HepG2 (cell line): ENCODE results near the gene NRGN. TPM values are rescaled to one million over a fixed set of nuclear protein-coding genes. Genes with fewer than 3 reads are reported as not detected.

Experiments
- ATAC-seq: fragments of 200-7000 bp; cut with Tn5 transposase; 3 replicates; pipeline ENCODE4 v1.9.1; 2020; ENCODE audit warnings: mild to moderate bottlenecking, moderate library complexity
- BruUV-seq: library from RNA; stranded (reverse); fragments of 400-500 nt; replicated peaks from 2 replicates; lab custom pipeline; 2021; lab: Mats Ljungman, UMichigan
- CTCF ChIA-PET: fragments of 300-600 bp; formaldehyde crosslinking; extraction: SDS; loops from one replicate; lab custom pipeline; 2021; ENCODE audit warnings: low total read pairs, inconsistent platforms, low intra/inter-chr PET ratio; lab: Yijun Ruan, JAX
- POLR2A ChIA-PET: fragments of 350-600 bp; sonication (Branson Sonifier 250); formaldehyde crosslinking; loops from one replicate; lab custom pipeline; 2020; ENCODE audit warnings: antibody characterized with exemption, inconsistent platforms; lab: Yijun Ruan, JAX
- DNase-seq: peaks from one replicate; pipeline ENCODE4 v3.0.0-alpha.2; 2015; ENCODE audit warnings: low spot score
- FAIRE-seq: peaks from 3 replicates; lab custom pipeline; 2011; peaks lifted over from hg19 to GRCh38; lab: Jason Lieb, UNC
- H2AFZ ChIP-seq: one replicate; pipeline ENCODE4 v1.6.1; 2011; ENCODE audit warnings: low read length, inconsistent platforms
- H3K27ac ChIP-seq: fragments of 300-600 bp; 3 replicates; pipeline ENCODE4 v1.8.0; 2011; ENCODE audit warnings: mixed run types, mild to moderate bottlenecking, mixed read lengths, low read length, inconsistent platforms; ENCODE audit not compliant: insufficient read depth; ENCODE audit errors: extremely low read length
- H3K27me3 ChIP-seq, 2 experiments: fragments of 200-600 bp in 1 of 2; 2 replicates in 1 of 2; 3 replicates in 1 of 2; pipeline versions ENCODE4 v1.6.0 to v1.8.0; 2011; ENCODE audit warnings: low read length in 2 of 2, mild to moderate bottlenecking in 2 of 2, moderate library complexity in 2 of 2, inconsistent platforms in 1 of 2; ENCODE audit not compliant: insufficient read depth in 2 of 2, control insufficient read depth in 1 of 2
- H3K36me3 ChIP-seq, 2 experiments: fragments of 200-600 bp in 1 of 2; replicated peaks in 1 of 2; 2 replicates in 1 of 2; 3 replicates in 1 of 2; pipeline versions ENCODE4 v1.5.1 to v1.8.0; 2011; ENCODE audit warnings: low read length in 2 of 2, inconsistent platforms in 1 of 2; ENCODE audit not compliant: insufficient read depth in 2 of 2, control insufficient read depth in 1 of 2
- H3K4me1 ChIP-seq: 2 replicates; pipeline ENCODE4 v1.5.1; 2012; ENCODE audit warnings: low read length, inconsistent platforms; ENCODE audit not compliant: insufficient read depth
- H3K4me2 ChIP-seq: 2 replicates; pipeline ENCODE4 v1.6.0; 2011; ENCODE audit warnings: low read depth, low read length, inconsistent platforms
- H3K4me3 ChIP-seq, 3 experiments: fragments of 200-600 bp in 1 of 3; sonication (generic), shearing (Covaris generic) in 1 of 3; replicated peaks in 1 of 3; 2 replicates each; pipeline ENCODE4 v1.5.1; 2011 to 2016; ENCODE audit warnings: low read length in 3 of 3, inconsistent platforms in 2 of 3, low read depth in 2 of 3, mild to moderate bottlenecking in 2 of 3, control low read depth in 1 of 3, mixed read lengths in 1 of 3; ENCODE audit not compliant: insufficient read depth in 1 of 3
- H3K79me2 ChIP-seq: one replicate; pipeline ENCODE4 v1.6.1; 2011; ENCODE audit warnings: low read length, inconsistent platforms; ENCODE audit not compliant: insufficient read depth
- H3K9ac ChIP-seq: 2 replicates; pipeline ENCODE4 v1.6.0; 2011; ENCODE audit warnings: mild to moderate bottlenecking, low read depth, low read length, inconsistent platforms; ENCODE audit not compliant: insufficient read depth
- H3K9me3 ChIP-seq: 2 replicates; pipeline ENCODE4 v1.5.1; 2012; ENCODE audit warnings: mild to moderate bottlenecking, low read length
- H4K20me1 ChIP-seq: 2 replicates; pipeline ENCODE4 v1.6.0; 2011; ENCODE audit warnings: inconsistent platforms, mild to moderate bottlenecking, low read length, moderate library complexity; ENCODE audit not compliant: insufficient read depth
- ATAD3A ChIP-seq: sonication (generic); formaldehyde crosslinking; IDR thresholded peaks from 2 replicates; pipeline ENCODE4 v1.4.0; 2020; ENCODE audit warnings: missing genetic modification reagents
- BHLHE40 ChIP-seq: IDR thresholded peaks from 2 replicates; pipeline ENCODE4 v1.6.1; 2011; ENCODE audit warnings: low read length, improper control_type of control experiment
- EHMT2 ChIP-seq: fragments of 200-600 bp; sonication (generic); IDR thresholded peaks from 2 replicates; pipeline ENCODE4 v1.7.0; 2017; ENCODE audit warnings: antibody characterized with exemption, low read depth, low read length, borderline replicate concordance
- GABPA ChIP-seq, 2 experiments: IDR thresholded peaks; 2 replicates each; pipeline ENCODE4 v1.6.1; 2011 to 2016; ENCODE audit warnings: low read depth in 2 of 2, low read length in 1 of 2, missing biosample characterization in 1 of 2, missing genetic modification characterization in 1 of 2
- PAWR ChIP-seq: sonication (generic); formaldehyde crosslinking; IDR thresholded peaks from 2 replicates; pipeline ENCODE4 v1.4.0; 2020; ENCODE audit warnings: missing genetic modification reagents, mild to moderate bottlenecking, borderline replicate concordance
- REPIN1 ChIP-seq: sonication (generic); formaldehyde crosslinking; IDR thresholded peaks from 2 replicates; pipeline ENCODE4 v1.8.0; 2022; ENCODE audit warnings: missing genetic modification reagents, low read depth, mild to moderate bottlenecking, borderline replicate concordance
- TBX2 ChIP-seq: sonication (generic); formaldehyde crosslinking; IDR thresholded peaks from 2 replicates; pipeline ENCODE4 v1.5.0; 2020; ENCODE audit warnings: missing genetic modification reagents, mild to moderate bottlenecking, borderline replicate concordance
- WGBS: methylation state at CpG from one replicate; pipeline ENCODE4 v1.1.6; 2017; ENCODE audit warnings: low lambda C conversion rate; 5-methylcytosine and 5-hydroxymethylcytosine counted together
- in situ Hi-C: cut with HindIII; loops from 2 replicates; pipeline ENCODE4 v1.10.0; 2017; ENCODE audit warnings: low pct_unique_long_range_greater_than_20kb; ENCODE audit not compliant: extremely low pct_ligation_motif_present
- intact Hi-C: fragments of 100-400 bp; cut with micrococcal nuclease; formaldehyde crosslinking; loops from one replicate; pipeline ENCODE4 v1.10.0; 2022; ENCODE audit not compliant: unreplicated experiment
- polyA plus RNA-seq, 8 experiments: library from polyadenylated mRNA; depleted of rRNA in 3 of 8; stranded (reverse) in 7 of 8; unstranded in 1 of 8; fragments of >200 nt; fragmentation: Illumina TruSeq in 4 of 8; extraction: Trizol in 4 of 8; gene quantifications; 2 replicates each; pipeline versions ENCODE4 v1.2.1 to v1.2.3, GENCODE V29; 2011 to 2016; ENCODE audit warnings: low read depth in 4 of 8, missing spikeins in 1 of 8, mixed read lengths in 1 of 8; ENCODE audit not compliant: insufficient read depth in 1 of 8
- total RNA-seq, 5 experiments: library from RNA; depleted of rRNA; stranded (reverse); fragments of >200 nt; fragmentation: Illumina TruSeq; extraction: Trizol; gene quantifications; 2 replicates each; pipeline ENCODE4 v1.2.3, GENCODE V29; 2016; ENCODE audit warnings: low read depth in 1 of 5
- TF ChIP-seq, protein P1 (sequence below), 2 experiments: sonication (generic) in 1 of 2; formaldehyde crosslinking in 1 of 2; IDR thresholded peaks; 2 replicates each; pipeline versions ENCODE4 v1.4.0 to v1.6.1; 2018 to 2020; ENCODE audit warnings: missing genetic modification reagents in 2 of 2, borderline replicate concordance in 1 of 2, low read depth in 1 of 2, mild to moderate bottlenecking in 1 of 2, missing biosample characterization in 1 of 2
- TF ChIP-seq, protein P2 (sequence below): sonication (generic); formaldehyde crosslinking; IDR thresholded peaks from 2 replicates; pipeline ENCODE4 v1.5.1; 2020; ENCODE audit warnings: mild to moderate bottlenecking, missing genetic modification reagents

NRGN gene
- total and polyA plus RNA-seq, 2 of the 13 experiments (the other 11 are each of a cell fraction or from before 2014, with no cell fraction given) = 0.22 TPM; not detected in 1

GRCh38 chr11:124746621-124747243 lies 7.0 kb downstream of the NRGN start (continued):
- TF ChIP-seq, protein P1, sequence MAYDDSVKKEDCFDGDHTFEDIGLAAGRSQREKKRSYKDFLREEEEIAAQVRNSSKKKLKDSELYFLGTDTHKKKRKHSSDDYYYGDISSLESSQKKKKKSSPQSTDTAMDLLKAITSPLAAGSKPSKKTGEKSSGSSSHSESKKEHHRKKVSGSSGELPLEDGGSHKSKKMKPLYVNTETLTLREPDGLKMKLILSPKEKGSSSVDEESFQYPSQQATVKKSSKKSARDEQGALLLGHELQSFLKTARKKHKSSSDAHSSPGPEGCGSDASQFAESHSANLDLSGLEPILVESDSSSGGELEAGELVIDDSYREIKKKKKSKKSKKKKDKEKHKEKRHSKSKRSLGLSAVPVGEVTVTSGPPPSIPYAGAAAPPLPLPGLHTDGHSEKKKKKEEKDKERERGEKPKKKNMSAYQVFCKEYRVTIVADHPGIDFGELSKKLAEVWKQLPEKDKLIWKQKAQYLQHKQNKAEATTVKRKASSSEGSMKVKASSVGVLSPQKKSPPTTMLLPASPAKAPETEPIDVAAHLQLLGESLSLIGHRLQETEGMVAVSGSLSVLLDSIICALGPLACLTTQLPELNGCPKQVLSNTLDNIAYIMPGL (CRISPR knock-in tag; IDR thresholded peaks at IDR 0.05; ENCODE audit: borderline replicate concordance in 1 of 2, low read depth in 1 of 2) = peak; percentile 90 to 92; a peak in 3 of 4 replicates
- TF ChIP-seq GABPA (IDR thresholded peaks at IDR 0.05; ENCODE audit: low read depth, low read length) = no peak
- TF ChIP-seq GABPA (CRISPR knock-in tag; IDR thresholded peaks at IDR 0.05; ENCODE audit: low read depth) = peak; percentile 51; the same call in 1 of the 2 replicates

DNA sequence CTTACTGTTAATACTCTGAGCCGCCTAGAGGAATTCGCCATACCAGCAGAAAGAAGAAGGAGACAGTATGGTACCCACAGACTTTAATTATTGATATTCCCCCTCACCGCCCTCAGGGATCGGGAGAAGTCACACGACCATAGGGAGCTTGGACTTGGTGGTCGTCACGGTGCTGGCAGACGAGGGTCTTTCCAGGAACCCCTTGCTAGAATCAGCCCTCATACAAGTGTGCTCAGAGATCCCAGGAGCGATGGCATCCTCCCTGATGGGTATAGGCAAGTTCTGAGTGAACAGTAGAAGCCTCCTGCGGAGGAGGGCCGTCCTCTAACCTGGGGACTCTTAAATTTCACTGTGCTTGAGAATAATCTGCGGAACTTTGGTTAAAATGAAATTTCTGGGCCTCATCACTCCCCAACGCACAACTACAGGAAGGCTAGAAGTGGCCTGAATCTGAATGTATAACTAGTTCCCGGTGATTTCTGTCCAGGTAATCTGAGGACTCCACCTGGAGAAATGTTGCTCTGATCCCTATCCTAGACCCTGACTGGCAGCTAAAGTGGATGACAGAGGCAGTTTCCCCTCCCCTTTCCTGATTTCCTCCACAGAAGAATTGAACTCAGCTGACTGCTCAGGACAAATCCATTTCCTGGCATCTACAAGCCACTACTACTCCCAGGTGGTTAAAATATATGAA lies 7.8 kb downstream of the NRGN start:
- H3K27ac ChIP-seq = no peak overlapping the region
- POLR2A ChIA-PET = interaction anchor here (0.9 to 4.7 kb wide), 16 partner anchors 8 to 1140 kb away, joined by 3 to 48 read pairs (median 5); partner anchors contain the start of genes ESAM, MSANTD2, SIAE and SPA17
- in situ Hi-C loops = no loop called here

More for the DNA sequence above, 7.8 kb downstream of the NRGN start:
- ATAC-seq = no peak; the same call in 2 of the 3 replicates
- DNase-seq = no peak
- no peaks in the 10 kb centered on the region for H3K79me2 ChIP-seq
- H3K27me3 ChIP-seq = peaks cover 0 to 74% of the 10 kb centered on the region in 2 experiments; a peak in 4 of 5 replicates
- no peak for FAIRE-seq
- no peaks in the 10 kb centered on the region for H3K36me3 ChIP-seq
- peak overlapping the region; percentile 100 for H3K4me2 ChIP-seq
- peak overlapping the region in 2 of 3 experiments; percentile 34 to 86; a peak in 5 of 6 replicates for H3K4me3 ChIP-seq
- H4K20me1 ChIP-seq = no peaks in the 10 kb centered on the region
- 83% methylated on average over 10 of the region's 14 CpGs for WGBS
- no peaks in the 10 kb centered on the region for H3K9me3 ChIP-seq
- H2AFZ ChIP-seq = no peak overlapping the region
- TF ChIP-seq, protein P2, sequence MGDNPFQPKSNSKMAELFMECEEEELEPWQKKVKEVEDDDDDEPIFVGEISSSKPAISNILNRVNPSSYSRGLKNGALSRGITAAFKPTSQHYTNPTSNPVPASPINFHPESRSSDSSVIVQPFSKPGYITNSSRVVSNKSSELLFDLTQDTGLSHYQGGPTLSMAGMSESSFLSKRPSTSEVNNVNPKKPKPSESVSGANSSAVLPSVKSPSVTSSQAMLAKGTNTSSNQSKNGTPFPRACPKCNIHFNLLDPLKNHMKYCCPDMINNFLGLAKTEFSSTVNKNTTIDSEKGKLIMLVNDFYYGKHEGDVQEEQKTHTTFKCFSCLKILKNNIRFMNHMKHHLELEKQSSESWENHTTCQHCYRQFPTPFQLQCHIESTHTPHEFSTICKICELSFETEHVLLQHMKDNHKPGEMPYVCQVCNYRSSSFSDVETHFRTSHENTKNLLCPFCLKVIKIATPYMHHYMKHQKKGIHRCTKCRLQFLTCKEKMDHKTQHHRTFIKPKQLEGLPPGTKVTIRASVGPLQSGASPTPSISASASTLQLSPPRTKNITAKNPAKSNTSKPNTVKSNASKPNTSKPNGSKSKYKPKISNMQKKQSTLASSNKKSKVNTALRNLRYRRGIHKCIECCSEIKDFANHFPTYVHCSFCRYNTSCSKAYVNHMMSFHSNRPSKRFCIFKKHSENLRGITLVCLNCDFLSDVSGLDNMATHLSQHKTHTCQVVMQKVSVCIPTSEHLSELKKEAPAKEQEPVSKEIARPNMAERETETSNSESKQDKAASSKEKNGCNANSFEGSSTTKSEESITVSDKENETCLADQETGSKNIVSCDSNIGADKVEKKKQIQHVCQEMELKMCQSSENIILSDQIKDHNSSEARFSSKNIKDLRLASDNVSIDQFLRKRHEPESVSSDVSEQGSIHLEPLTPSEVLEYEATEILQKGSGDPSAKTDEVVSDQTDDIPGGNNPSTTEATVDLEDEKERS (CRISPR knock-in tag) = no peak
- TF ChIP-seq PAWR (CRISPR knock-in tag) (no peak), EHMT2 (no peak), ATAD3A (CRISPR knock-in tag) (no peak), BHLHE40 (no peak), REPIN1 (CRISPR knock-in tag) (no peak), TBX2 (CRISPR knock-in tag) (no peak)
- BruUV-seq = no TSS peak
- CTCF ChIA-PET = interaction anchor here (0.9 to 2.3 kb wide), 2 partner anchors 15 to 53 kb away, joined by 3 to 8 read pairs; partner anchors contain the start of gene MSANTD2
- H3K9ac ChIP-seq = 0 out of 2 replicates have a peak overlapping the region, but pooled peaks have one; percentile 33
- intact Hi-C loops = loop anchor here (1.0 to 10.0 kb wide), 4 partner anchors 11 to 75 kb away; partner anchors contain the start of genes ESAM, SIAE and SPA17
- H3K4me1 ChIP-seq = peaks cover 53% of the 10 kb centered on the region
